Neuron (in vitro differentiated cells): Measurements from ENCODE around the gene SERPINC1.
"Not testable (repeated sequence)": the region's sequence is repeated elsewhere in the genome, so short reads cannot be mapped to it uniquely, and the experiment has no call there.

Experiments
- H2AFZ ChIP-seq: one replicate; pipeline ENCODE4 v1.6.1; 2013; ENCODE audit warnings: low read depth, mild to moderate bottlenecking, inconsistent platforms, low read length, moderate library complexity
- H3K27me3 ChIP-seq: one replicate; pipeline ENCODE4 v1.6.1; 2013; ENCODE audit warnings: low read length; ENCODE audit not compliant: insufficient read depth
- H3K36me3 ChIP-seq: one replicate; pipeline ENCODE4 v1.6.1; 2013; ENCODE audit warnings: low read length; ENCODE audit not compliant: insufficient read depth
- H3K4me1 ChIP-seq: one replicate; pipeline ENCODE4 v1.6.1; 2013; ENCODE audit warnings: low read length; ENCODE audit not compliant: insufficient read depth
- H3K4me3 ChIP-seq: 2 replicates; pipeline ENCODE4 v1.5.1; 2013; ENCODE audit warnings: mild to moderate bottlenecking, low read length, moderate library complexity
- H3K9me3 ChIP-seq: one replicate; pipeline ENCODE4 v1.6.1; 2013; ENCODE audit warnings: low read length

SERPINC1 gene

GRCh38 chr1:173917149-173917548 is at the start of gene SERPINC1:
SERPINC1 (minus strand) TSS chr1:173917327; CDS start chr1:173917259, 68 bp downstream.
- H3K4me1 ChIP-seq, result no peaks in the 10 kb centered on the region
- H3K9me3 ChIP-seq, result no peaks in the 10 kb centered on the region
- H2AFZ ChIP-seq, result no peak within 1 kb of the TSS
- H3K4me3 ChIP-seq, result no peak within 1 kb of the TSS
- H3K27me3 ChIP-seq, result no peaks in the 10 kb centered on the region
- no peaks in the 10 kb centered on the region for H3K36me3 ChIP-seq

DNA sequence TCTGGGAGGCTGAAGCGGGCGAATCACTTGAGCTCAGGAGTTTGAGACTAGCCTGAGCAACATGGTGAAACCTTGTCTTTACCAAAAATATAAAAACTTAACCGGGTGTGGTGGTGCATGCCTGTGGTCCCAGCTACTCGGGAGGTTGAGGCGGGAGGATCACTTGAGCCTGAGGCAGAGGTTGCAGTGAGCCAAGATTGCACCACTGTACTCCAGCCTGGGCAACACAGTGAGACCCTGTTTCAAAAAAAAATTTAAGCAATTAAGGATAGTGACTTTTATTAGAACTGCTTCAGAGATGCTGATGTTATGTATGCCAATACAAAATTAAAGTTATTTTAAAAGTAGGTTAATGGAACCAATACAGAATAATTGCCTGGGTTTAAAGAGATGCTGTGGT is 48.8 kb upstream of the SERPINC1 start:
- not testable (repeated sequence) for H3K4me3 ChIP-seq, H3K9me3 ChIP-seq, H2AFZ ChIP-seq, H3K4me1 ChIP-seq, H3K27me3 ChIP-seq
- H3K36me3 ChIP-seq, result peaks cover 79% of the 10 kb centered on the region

DNA sequence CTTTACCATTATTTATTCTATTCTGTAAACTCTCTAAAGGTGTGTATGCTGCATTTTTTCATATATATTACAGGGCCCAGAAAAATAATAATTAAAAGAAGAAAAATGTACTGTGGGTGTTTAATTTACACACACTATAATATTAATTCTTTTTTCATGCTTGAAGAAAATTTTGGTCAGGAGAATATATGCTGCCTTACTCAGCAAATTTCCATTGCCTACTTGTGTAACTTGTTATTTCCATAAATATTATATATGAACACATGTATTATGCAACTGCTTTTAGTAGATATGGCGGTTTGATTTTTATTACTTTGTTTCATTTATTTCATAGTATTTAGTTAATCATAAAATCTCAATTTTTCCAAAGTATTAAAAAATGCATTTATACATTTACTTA is 46.4 kb upstream of the SERPINC1 start:
- Histone ChIP-seq H2AFZ (no peak overlapping the region), H3K9me3 (no peaks in the 10 kb centered on the region), H3K36me3 (peaks cover 78% of the 10 kb centered on the region), H3K4me3 (no peak overlapping the region), H3K4me1 (no peaks in the 10 kb centered on the region), H3K27me3 (no peaks in the 10 kb centered on the region)

DNA sequence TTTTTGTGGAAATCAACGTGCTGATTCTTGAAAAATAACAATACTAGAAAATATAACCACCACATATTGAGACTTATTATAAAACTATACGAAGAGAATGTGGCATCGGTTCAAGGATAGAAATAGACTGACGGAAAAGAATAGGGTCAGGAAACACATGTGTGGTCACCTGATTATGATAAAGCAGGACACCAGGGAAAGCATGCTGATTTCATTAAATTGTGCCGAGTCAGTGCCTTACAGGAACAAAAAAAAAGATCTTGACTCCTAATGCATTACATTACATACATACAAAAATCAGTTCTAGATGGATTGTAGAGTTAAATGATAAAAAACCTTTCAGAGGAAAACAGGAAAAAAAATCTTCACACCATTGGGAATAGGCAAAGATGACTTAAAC is 43.5 kb upstream of the SERPINC1 start:
- peaks cover 68% of the 10 kb centered on the region for H3K36me3 ChIP-seq

DNA sequence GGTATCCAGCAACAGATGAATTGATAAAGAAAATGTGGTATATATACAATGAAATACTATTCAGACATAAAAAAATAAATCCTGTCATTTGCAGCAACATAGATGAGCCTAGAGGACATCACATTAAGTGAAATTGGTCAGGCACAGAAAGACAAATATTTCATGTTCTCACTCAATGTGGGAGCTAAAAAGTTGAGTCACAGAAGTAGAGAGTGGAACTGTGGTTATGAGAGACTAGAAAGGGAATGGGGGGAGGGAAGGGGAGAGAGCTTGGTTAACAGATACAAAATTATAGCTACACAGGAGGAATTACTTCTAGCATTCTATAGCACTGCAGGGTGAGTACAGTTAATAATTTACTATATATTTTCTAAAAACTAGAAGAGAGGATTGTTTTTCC is 37.1 kb upstream of the SERPINC1 start:
- no peaks in the 10 kb centered on the region for H3K9me3 ChIP-seq
- peaks cover 60% of the 10 kb centered on the region for H3K36me3 ChIP-seq
- no peak overlapping the region for H2AFZ ChIP-seq
- H3K4me3 ChIP-seq, result no peak overlapping the region
- no peaks in the 10 kb centered on the region for H3K4me1 ChIP-seq
- no peaks in the 10 kb centered on the region for H3K27me3 ChIP-seq

More for the DNA sequence above, 43.5 kb upstream of the SERPINC1 start:
- Histone ChIP-seq H3K4me1 (no peaks in the 10 kb centered on the region), H2AFZ (no peak overlapping the region), H3K27me3 (no peaks in the 10 kb centered on the region), H3K4me3 (no peak overlapping the region), H3K9me3 (no peaks in the 10 kb centered on the region)

GRCh38 chr1:173948594-173948993 is 31.5 kb upstream of the SERPINC1 start:
- Histone ChIP-seq H3K9me3 (no peaks in the 10 kb centered on the region), H3K4me3 (no peak overlapping the region), H3K36me3 (peaks cover 85% of the 10 kb centered on the region), H2AFZ (no peak overlapping the region), H3K4me1 (no peaks in the 10 kb centered on the region), H3K27me3 (no peaks in the 10 kb centered on the region)

DNA sequence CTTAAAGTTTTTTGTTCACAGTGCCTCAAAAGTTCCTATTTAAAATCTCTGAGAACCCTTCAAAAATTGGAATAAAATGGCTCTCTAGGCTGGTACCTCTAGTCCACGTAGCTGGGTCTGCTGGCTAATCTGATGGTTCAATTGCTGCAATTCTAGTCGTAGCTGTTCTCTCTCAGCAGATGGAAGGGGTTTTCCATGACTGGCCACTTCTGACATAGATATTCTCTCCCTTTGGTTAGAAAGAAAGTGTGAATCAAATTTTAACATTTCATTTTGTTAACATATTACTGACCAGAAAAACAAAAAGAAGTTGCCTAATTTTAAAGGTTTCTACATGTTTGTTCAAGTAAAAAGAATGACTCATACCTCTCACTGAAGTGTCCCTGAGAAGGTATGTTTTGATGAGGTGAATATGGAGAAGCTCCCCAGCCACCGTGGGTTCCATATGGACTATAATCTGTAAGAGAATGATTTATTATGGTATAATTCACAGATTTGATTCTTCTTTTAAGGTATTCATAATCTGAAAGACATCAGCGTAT is 29.3 kb upstream of the SERPINC1 start:
- H2AFZ ChIP-seq, result no peak overlapping the region
- no peaks in the 10 kb centered on the region for H3K27me3 ChIP-seq
- H3K36me3 ChIP-seq, result peaks cover 83% of the 10 kb centered on the region
- H3K4me1 ChIP-seq, result no peaks in the 10 kb centered on the region
- no peak overlapping the region for H3K4me3 ChIP-seq
- H3K9me3 ChIP-seq, result peaks cover 5% of the 10 kb centered on the region

- Histone ChIP-seq H3K4me1 (no peaks in the 10 kb centered on the region), H2AFZ (no peak overlapping the region), H3K4me3 (no peak overlapping the region), H3K36me3 (peaks cover 72% of the 10 kb centered on the region), H3K9me3 (no peaks in the 10 kb centered on the region), H3K27me3 (no peaks in the 10 kb centered on the region)
Measured at GRCh38 chr1:173937062-173937461, 19.9 kb upstream of the SERPINC1 start.

DNA sequence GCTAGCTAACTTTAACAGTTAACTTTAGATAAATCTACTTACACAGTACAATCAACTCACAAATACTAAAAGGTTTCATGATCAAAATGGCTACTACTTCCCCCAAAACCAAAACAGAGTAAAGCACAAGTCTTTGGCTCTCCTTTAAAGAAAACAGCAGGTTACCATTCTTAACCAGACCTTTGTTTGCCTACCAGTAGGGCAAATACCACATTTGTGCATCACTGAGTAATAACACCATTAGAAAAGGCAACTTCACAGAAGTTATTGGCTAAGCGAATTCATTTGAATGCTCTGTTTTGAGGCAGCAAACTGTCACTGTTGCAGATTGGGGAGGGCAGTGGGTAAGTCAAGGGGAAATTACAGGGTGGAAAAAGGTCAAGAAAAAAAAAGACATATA is 17.3 kb upstream of the SERPINC1 start:
- H3K4me3 ChIP-seq, result no peak overlapping the region
- peaks cover 64% of the 10 kb centered on the region for H3K36me3 ChIP-seq
- H2AFZ ChIP-seq, result no peak overlapping the region
- no peaks in the 10 kb centered on the region for H3K27me3 ChIP-seq
- H3K4me1 ChIP-seq, result no peaks in the 10 kb centered on the region
- no peaks in the 10 kb centered on the region for H3K9me3 ChIP-seq

- H3K36me3 ChIP-seq, result peaks cover 29% of the 10 kb centered on the region
- not testable (repeated sequence) for H3K4me3 ChIP-seq, H3K4me1 ChIP-seq, H3K27me3 ChIP-seq, H2AFZ ChIP-seq, H3K9me3 ChIP-seq
Measured at GRCh38 chr1:173930541-173930940, 13.4 kb upstream of the SERPINC1 start.

DNA sequence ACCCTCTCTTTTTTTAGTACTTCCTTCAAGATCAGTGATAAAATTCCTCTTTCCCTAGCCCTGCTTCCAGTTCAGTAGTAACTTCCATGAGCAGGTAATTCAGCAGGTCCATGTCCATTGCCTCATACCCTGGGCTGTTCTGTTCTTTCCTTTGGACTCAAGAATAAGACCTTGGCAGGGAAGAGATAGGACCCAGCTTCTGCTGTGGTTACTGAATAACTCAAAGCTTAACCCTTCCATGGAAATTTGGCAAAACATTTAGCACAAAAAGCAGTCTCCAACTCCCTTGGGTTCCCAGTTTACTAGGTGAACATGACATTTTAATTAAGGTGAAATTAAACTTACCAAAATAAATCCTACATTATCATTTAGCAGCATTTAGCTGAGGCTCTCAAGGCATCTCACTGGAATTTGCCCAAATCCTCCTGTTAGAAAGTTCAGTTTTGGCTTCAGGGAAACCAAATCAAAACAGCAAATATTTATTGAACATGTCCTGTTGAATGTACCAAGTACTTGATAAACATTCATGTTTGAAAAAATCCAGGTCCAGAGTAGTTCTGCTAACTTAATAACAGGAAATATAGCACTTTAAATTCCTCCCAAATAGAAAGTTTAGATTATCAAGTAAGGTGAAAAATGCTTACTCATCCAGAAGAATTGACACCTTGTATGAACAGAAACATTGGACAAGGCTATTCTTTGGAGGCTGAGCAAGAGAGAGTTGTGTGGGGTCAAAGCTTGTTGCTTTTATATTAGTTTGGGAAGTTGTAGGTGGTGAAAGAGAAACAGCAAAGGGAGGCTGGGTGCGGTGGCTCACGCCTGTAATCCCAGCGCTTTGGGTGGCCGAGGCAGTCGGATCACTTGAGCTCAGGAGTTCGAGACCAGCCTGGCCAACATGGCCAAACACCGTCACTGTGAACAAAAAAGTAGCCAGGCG is 8.4 kb upstream of the SERPINC1 start:
- no peaks in the 10 kb centered on the region for H3K4me1 ChIP-seq
- H3K4me3 ChIP-seq, result no peak overlapping the region
- no peaks in the 10 kb centered on the region for H3K27me3 ChIP-seq
- no peak overlapping the region for H2AFZ ChIP-seq
- peaks cover 4% of the 10 kb centered on the region for H3K36me3 ChIP-seq
- H3K9me3 ChIP-seq, result no peaks in the 10 kb centered on the region

GRCh38 chr1:173920861-173921260 is 3.7 kb upstream of the SERPINC1 start:
- H2AFZ ChIP-seq, result no peak overlapping the region
- no peaks in the 10 kb centered on the region for H3K27me3 ChIP-seq
- H3K4me1 ChIP-seq, result no peaks in the 10 kb centered on the region
- H3K36me3 ChIP-seq, result no peaks in the 10 kb centered on the region
- no peak overlapping the region for H3K4me3 ChIP-seq
- H3K9me3 ChIP-seq, result no peaks in the 10 kb centered on the region

DNA sequence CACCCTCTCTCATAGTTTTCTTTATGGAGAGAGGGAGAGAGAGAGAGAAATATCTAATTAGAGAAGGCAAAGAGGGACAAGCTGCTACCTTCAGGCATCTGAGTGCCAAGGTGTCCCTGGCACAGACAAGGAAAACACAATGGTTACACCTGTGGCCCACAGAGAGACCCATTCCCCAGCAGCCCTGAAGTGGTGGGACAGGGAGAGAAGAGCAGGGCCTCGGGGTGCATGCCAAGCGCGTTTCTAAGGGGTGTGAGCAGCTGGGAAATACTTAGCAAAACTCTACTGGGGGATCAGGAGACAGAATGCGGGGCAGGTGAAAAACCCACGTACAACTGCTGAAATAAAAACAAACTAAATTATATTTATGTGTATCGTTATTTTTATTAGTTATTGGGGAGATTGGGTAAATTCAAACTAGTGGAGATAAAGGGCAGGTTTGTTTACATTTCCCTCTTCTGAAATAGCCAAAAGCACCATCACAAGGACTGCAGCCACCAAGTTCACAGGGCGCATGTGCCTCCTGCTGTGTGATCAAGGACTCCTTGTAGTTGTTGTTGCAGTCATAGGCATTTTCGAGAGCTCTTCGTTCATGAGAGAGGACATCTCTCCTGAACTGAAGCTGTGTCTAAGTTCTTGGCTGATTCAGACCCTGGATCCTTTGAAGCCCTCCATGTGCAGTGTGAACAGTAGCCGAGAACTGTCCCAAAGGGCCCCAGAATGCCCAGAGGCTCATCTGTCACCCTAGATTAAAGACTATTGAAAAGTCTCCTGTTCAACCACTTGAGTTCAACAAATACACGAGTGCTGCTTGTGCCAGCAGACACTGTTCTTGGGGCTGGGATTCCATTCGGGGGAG is 737 bp upstream of the SERPINC1 start:
- no peaks in the 10 kb centered on the region for H3K9me3 ChIP-seq
- H3K4me1 ChIP-seq, result no peaks in the 10 kb centered on the region
- H3K4me3 ChIP-seq, result no peak overlapping the region
- H2AFZ ChIP-seq, result no peak overlapping the region
- no peaks in the 10 kb centered on the region for H3K27me3 ChIP-seq
- H3K36me3 ChIP-seq, result no peaks in the 10 kb centered on the region
